HG03108 (cell line): ENCODE results near the gene NRXN2.

Experiments
- ATAC-seq: cut with Tn5 transposase; IDR thresholded peaks from one replicate; pipeline ENCODE4 v1.9.1; 2021; ENCODE audit warnings: moderate library complexity; ENCODE audit not compliant: unreplicated experiment

NRXN2 gene

DNA sequence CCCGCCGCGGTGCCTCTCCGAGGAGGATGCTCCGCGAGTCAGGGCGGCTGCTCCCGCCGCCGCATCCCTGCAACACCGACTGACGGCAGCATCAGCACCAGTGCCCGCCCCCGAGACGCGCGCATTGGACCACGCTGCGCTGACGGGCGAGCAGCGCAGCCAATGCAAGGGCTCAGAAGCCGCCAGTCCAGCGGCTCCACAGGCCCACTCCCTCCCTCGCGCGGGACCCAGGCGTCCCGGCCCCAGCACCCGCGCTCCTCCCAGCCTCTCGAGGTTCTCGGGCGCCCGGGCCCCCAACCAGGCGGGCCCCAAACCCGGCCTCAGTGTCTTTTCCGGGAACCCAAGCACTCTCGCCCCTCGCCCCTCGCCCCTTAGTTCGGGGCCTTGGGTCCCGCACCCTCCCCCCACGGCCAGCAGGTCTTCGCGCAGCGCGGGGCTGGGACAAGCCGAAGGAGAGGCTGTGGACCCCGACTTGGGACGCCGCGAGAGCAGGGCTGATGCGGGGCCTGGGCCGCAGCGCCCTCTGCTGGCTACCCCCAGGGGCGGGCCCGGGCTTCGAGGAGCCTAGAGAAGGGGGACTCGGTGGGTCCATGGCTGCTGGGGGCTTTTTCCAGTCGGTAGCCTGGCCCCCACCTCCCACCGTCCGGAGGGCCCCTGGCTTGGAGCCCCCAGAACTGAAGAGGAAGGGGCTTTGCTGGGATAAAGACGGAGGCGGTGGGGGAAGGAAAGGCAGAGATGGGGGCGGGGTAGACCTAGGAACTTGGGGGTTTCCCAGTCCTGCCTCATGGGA is at the start of gene NRXN2:
NRXN2 (minus strand) TSS at position 81 of the 790 bp plus-strand sequence. CDS start 9,498 bp downstream, outside the sequence.
- peak; percentile 92 for ATAC-seq

DNA sequence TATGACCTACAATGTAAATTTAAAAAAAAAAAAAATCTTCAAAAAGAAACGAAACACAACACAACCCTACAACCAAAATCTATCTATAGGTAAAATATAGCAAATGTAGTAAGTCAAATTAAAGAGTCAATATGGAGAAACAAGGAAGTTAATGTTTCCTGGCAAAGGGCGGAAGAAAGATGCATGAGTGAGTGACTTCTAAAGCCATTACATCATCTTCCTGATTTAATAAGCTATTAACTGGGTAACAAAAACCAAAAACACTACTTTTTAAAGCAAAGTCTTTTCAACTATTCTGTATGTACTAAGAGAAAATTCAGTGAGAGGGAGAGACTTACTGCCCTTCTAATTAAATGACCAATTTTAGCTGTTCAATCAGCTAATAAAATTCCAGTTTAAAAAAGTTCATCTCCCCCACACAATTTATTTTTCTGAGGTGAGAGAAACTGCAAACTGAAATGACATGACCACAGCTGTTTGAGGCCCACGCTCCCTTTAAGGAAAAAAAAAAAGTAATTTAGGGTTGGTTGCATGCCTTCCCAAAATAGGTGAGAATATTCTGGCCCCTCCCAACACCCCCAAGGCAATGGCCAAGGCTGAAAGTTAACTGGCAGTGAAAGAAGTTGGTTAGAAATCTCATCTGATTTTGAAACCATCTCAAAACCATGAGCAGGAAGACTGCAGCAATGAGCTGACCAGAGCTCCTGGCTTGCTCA is 49.5 kb upstream of the NRXN2 start:
- ATAC-seq = no peak

DNA sequence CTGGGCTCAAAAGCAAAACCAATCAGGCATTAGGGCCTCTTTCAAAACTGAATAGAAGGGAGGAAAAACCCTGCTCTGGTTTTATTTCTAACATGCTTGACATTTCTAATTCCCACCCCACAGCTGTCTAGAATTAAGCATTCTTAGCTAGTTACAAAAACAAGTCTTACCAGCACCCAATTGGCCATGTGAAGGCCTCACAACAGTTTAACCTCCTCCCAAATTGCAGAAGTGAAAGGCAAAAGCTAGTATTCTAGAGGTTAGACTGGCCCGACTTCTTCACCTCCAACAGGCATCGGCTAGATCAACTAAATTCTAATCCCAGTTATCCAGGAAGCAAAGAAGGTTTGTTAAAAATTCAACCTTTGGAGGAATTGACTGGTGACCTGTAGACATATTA is 48.9 kb upstream of the NRXN2 start:
- ATAC-seq = no peak

GRCh38 chr11:64770120-64770519 is 47.1 kb upstream of the NRXN2 start:
- no peak for ATAC-seq

DNA sequence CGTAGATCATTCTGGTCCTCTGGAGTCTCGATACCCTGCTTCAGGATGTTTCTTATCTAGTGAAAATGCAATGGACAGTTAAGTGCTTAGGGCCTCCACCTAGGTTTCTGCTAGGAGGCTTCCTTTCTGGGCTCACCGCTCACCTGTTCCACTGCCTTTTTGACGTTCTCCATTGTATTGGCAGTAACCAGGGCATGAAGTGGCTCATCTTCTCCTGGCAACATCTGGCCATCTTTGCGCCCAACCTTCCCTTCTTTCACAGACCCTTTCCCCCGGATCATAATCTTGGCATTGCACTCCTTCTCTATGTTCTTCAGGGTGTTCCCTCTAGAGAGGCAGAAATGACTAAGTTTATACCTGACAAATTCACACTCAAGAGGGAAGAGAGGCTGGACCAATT is 46.3 kb upstream of the NRXN2 start:
- ATAC-seq = no peak

GRCh38 chr11:64768300-64768694 is 45.3 kb upstream of the NRXN2 start:
- no peak for ATAC-seq

DNA sequence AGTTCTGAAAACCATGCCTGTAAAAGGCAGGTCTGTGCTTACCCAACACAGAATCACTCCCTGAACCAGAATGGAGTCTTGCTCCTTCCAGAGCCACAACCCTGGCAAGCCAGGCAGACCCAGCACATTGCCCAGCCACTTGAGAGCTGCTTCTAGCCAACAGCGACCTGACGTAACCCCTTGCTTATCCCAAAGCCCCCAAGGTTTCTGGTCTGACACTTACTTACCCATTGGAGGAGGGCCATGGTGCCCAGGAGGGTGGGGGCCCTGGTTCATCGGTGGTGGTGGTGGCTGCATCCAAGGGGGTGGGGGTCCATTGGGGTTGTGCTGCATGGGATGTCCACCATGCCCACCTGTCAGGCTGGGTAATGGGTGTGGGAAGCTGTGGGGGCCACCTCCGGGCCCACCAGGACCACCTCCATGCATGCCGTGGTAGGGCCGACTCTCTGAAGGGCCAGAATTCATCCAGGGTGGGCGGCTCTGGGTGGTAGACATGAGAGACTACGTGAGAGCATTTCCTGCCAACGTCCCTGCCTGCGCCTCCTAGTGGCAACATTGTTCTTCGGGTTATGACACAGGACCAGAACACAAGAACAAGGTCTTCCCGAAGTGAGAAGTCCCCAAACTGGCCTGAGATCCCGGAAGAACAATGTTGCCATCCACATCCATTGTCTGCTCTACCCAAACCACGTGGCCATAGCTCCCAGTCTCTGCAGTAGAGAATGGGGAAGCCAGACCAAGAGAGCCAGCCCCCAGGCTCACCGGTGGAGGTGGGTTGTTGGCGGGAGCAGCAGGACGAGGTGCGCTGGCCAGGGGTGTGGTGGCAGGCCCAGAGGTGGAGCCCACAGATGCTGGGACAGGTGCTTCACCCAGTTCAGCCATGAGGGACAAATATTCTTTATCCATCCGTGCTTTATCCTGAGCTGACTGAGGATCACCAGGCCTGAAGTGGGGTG is 44.6 kb upstream of the NRXN2 start:
- no peak for ATAC-seq

DNA sequence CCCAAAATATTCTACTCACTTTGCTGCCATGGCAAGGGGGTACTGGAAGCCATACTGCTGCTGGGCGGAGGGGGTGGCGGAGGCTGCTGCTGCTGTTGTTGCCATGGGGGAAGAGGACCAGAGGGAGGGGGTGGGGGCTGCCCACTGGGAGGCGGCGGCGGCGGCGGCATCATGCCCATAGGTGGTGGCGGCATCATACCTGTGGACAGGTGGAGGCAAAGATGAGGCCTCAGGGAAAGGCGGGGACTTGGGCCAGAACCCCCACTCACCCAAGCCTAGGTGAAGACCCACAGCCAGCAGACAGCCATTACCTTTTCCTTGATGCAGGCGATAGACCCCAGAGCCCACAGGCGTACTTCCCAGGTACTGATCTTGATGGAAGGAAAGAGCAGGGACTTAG is 43.9 kb upstream of the NRXN2 start:
- no peak for ATAC-seq

DNA sequence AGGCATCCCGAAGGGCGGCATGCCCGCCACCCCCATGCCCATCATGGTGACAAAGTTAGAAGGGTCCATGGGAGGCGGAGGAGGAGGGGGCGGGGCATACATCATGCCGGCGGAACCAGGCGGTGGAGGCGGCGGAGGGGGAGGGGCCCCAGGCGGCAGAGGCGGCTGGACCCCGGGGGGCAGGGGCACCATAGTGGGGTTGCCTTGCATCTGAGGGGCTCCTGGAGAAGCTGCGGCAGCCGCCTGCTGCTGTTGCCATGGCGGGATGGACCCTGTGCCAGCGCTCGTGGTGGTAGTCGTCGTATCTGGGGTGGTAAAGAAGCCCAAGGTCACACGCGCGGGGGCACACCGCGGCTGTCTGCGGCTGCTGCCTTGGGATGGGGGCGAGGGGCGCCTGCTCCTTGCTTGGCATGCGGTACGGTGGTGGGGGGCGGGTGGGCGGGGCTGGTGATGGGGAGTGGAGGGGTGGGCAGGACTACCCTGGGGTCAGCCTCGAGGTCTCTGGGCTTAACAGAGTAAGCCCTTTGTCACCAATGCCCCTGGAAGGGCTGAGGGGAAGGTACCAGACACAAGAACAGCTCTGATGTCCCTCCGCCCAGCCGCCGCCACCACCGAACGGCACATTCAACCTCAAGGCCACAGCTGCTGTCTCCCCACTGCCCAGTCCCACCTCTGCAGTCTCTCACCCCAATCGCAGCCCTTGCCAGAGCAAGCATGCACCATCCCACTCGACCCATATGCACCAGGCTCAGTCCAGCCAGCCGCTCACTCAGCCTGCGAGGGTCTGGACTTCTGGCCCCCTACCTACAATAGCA is 43.1 kb upstream of the NRXN2 start:
- no peak for ATAC-seq

GRCh38 chr11:64765291-64765850 is 42.4 kb upstream of the NRXN2 start:
- ATAC-seq = no peak

GRCh38 chr11:64764753-64765152 is 41.8 kb upstream of the NRXN2 start:
- ATAC-seq = no peak

DNA sequence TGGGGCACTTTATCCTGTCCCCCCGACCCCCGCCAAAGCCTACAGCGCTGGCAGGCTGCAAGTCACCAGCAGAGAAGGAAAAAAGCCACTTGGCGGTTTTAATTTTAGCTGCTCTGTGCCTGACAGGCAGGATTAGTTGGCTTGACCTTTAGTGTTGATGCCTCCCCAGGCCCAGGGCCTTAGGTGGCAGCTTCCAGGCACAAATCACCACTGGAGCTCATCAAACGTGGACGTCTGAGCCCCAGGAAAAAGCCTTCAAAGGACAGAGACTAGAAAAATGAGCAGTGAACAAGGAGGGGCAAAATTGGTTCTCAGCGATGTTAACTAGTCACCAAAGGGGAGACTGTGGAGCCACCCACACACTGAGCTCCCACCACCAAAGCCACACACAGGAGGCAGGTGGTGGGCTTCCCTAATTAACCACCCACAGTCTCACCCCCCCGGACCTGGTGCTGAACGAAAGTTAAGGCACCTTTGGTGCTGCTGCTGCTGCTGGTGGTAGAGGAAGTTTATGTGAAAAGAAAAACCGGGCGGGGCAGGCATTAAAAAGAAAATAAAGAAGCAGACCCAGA is 41.1 kb upstream of the NRXN2 start:
- no peak for ATAC-seq

- no peak for ATAC-seq
Observed at GRCh38 chr11:64763526-64764039, 40.6 kb upstream of the NRXN2 start.

- no peak for ATAC-seq
Observed at GRCh38 chr11:64762674-64763525, 39.9 kb upstream of the NRXN2 start.

DNA sequence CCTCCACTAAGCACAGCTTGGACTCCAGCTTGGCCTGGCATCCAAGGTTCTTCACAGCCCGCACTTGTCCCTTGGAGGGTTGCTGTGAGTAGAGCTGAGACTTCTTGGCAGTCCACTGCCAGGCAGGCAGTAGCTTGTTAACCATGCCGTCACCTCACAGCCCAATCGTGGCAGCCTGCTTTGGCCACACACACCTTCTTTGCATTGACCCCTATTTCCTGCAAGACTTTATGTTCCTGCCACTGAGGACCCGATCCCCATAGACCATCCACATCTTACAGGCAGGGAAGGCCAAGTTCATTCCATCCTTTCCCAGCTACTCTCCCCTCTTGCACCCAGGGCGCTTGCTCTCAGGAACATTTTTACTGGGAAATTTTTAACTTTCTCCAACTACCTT is 39.3 kb upstream of the NRXN2 start:
- ATAC-seq = no peak

- ATAC-seq = no peak
Observed at GRCh38 chr11:64760759-64761420, 37.9 kb upstream of the NRXN2 start.

GRCh38 chr11:64759722-64760719 is 37.0 kb upstream of the NRXN2 start, which contains the start of gene PYGM:
Gene PYGM, minus strand, starts transcription at chr11:64759974. Its CDS starts 76 bp downstream, at chr11:64759898.
- no peak for ATAC-seq
